H9 (cell line): ENCODE data around the gene HMGXB4. TPM values are rescaled to one million over a fixed set of nuclear protein-coding genes. Genes with fewer than 3 reads are reported as not detected.

ENCODE experiments used
- DNase-seq: peaks from one replicate; pipeline ENCODE4 v3.0.0-alpha.2; 2017
- H2AFZ ChIP-seq: one replicate; pipeline ENCODE4 v1.6.1; 2013; ENCODE audit warnings: mild to moderate bottlenecking, low read length, control low read depth, moderate library complexity
- H2AK5ac ChIP-seq: 2 replicates; pipeline ENCODE4 v1.6.1; 2013; ENCODE audit warnings: low read length, control low read depth, mixed read lengths; ENCODE audit not compliant: insufficient read length
- H2BK120ac ChIP-seq: one replicate; pipeline ENCODE4 v1.6.1; 2013; ENCODE audit warnings: low read depth, mild to moderate bottlenecking, low read length, control low read depth, inconsistent platforms; ENCODE audit not compliant: poor library complexity, severe bottlenecking
- H2BK12ac ChIP-seq: 2 replicates; pipeline ENCODE4 v1.6.1; 2013; ENCODE audit warnings: low read length, control low read depth, mixed read lengths, low read depth; ENCODE audit not compliant: insufficient read length
- H2BK15ac ChIP-seq: 2 replicates; pipeline ENCODE4 v1.6.1; 2013; ENCODE audit warnings: low read depth, low read length, control low read depth
- H2BK20ac ChIP-seq: one replicate; pipeline ENCODE4 v1.6.1; 2013; ENCODE audit warnings: low read depth, mild to moderate bottlenecking, low read length, control low read depth, inconsistent platforms; ENCODE audit not compliant: poor library complexity, severe bottlenecking
- H2BK5ac ChIP-seq: 2 replicates; pipeline ENCODE4 v1.6.1; 2013; ENCODE audit warnings: low read length, control low read depth, mixed read lengths; ENCODE audit not compliant: insufficient read length
- H3K14ac ChIP-seq: 2 replicates; pipeline ENCODE4 v1.6.1; 2013; ENCODE audit warnings: low read length, control low read depth; ENCODE audit not compliant: insufficient read depth
- H3K18ac ChIP-seq: 2 replicates; pipeline ENCODE4 v1.6.1; 2013; ENCODE audit warnings: low read depth, mild to moderate bottlenecking, mixed read lengths, low read length, control low read depth; ENCODE audit not compliant: insufficient read length
- H3K23ac ChIP-seq: 2 replicates; pipeline ENCODE4 v1.6.1; 2013; ENCODE audit warnings: low read length, control low read depth, mixed read lengths, low read depth; ENCODE audit not compliant: insufficient read length
- H3K23me2 ChIP-seq: 2 replicates; pipeline ENCODE4 v1.6.1; 2013; ENCODE audit warnings: low read depth, mild to moderate bottlenecking, mixed read lengths, low read length, control low read depth; ENCODE audit not compliant: insufficient read length, poor library complexity, severe bottlenecking
- H3K27ac ChIP-seq: 2 replicates; pipeline ENCODE4 v1.5.1; 2013; ENCODE audit warnings: low read length, control low read depth, mixed read lengths, low read depth; ENCODE audit not compliant: insufficient read length
- H3K27me3 ChIP-seq: 2 replicates; pipeline ENCODE4 v1.6.1; 2013; ENCODE audit warnings: low read length, control low read depth, inconsistent platforms; ENCODE audit not compliant: insufficient read depth
- H3K4ac ChIP-seq: 2 replicates; pipeline ENCODE4 v1.6.1; 2013; ENCODE audit warnings: low read depth, mild to moderate bottlenecking, control low read depth, inconsistent platforms, low read length, moderate library complexity
- H3K4me1 ChIP-seq: 2 replicates; pipeline ENCODE4 v1.6.1; 2013; ENCODE audit warnings: low read length, control low read depth, inconsistent platforms; ENCODE audit not compliant: insufficient read depth
- H3K4me2 ChIP-seq: 2 replicates; pipeline ENCODE4 v1.6.1; 2013; ENCODE audit warnings: low read length, control low read depth, mixed read lengths; ENCODE audit not compliant: insufficient read length, insufficient read depth
- H3K56ac ChIP-seq: 2 replicates; pipeline ENCODE4 v1.6.1; 2013; ENCODE audit warnings: low read depth, mild to moderate bottlenecking, mixed read lengths, low read length, control low read depth; ENCODE audit not compliant: insufficient read length
- H3K79me1 ChIP-seq: 2 replicates; pipeline ENCODE4 v1.6.1; 2013; ENCODE audit warnings: low read depth, mild to moderate bottlenecking, moderate library complexity, low read length, control low read depth, inconsistent platforms; ENCODE audit not compliant: insufficient read depth, poor library complexity, severe bottlenecking
- H3K79me2 ChIP-seq: 2 replicates; pipeline ENCODE4 v1.6.1; 2013; ENCODE audit warnings: low read length, control low read depth, inconsistent platforms; ENCODE audit not compliant: insufficient read depth
- H3K9ac ChIP-seq: 2 replicates; pipeline ENCODE4 v1.6.1; 2013; ENCODE audit warnings: low read length, control low read depth, mixed read lengths; ENCODE audit not compliant: insufficient read length; ENCODE audit errors: extremely low read depth
- H3K9me3 ChIP-seq: one replicate; pipeline ENCODE4 v1.6.1; 2013; ENCODE audit warnings: low read depth, low read length, inconsistent platforms; ENCODE audit not compliant: control insufficient read depth
- H3T11ph ChIP-seq: one replicate; pipeline ENCODE4 v1.6.1; 2013; ENCODE audit warnings: mild to moderate bottlenecking, low read length, control low read depth, inconsistent platforms
- H4K20me1 ChIP-seq: one replicate; pipeline ENCODE4 v1.6.1; 2013; ENCODE audit not compliant: control insufficient read depth, insufficient read length, insufficient read depth
- H4K5ac ChIP-seq: 2 replicates; pipeline ENCODE4 v1.6.1; 2013; ENCODE audit warnings: low read depth, mild to moderate bottlenecking, mixed read lengths, low read length, control low read depth; ENCODE audit not compliant: insufficient read length
- H4K8ac ChIP-seq: replicated peaks from 2 replicates; pipeline ENCODE4 v1.6.1; 2013; ENCODE audit warnings: low read length, control low read depth, mixed read lengths, low read depth; ENCODE audit not compliant: insufficient read length
- H4K91ac ChIP-seq: 2 replicates; pipeline ENCODE4 v1.6.1; 2013; ENCODE audit warnings: low read depth, mild to moderate bottlenecking, moderate library complexity, mixed read lengths, low read length, control low read depth; ENCODE audit not compliant: insufficient read length
- H3K27ac Mint-ChIP-seq, 3 experiments: 2 replicates in 2 of 3; 3 replicates in 1 of 3; pipeline ENCODE4 v1.8.0; 2020 to 2021; ENCODE audit warnings: mixed read lengths in 3 of 3, mild to moderate bottlenecking in 1 of 3, moderate library complexity in 1 of 3
- H3K27me3 Mint-ChIP-seq: 2 replicates; pipeline ENCODE4 v1.8.0; 2021; ENCODE audit warnings: low read depth, mild to moderate bottlenecking, moderate library complexity, mixed read lengths
- H3K36me3 Mint-ChIP-seq, 3 experiments: 2 replicates in 2 of 3; 3 replicates in 1 of 3; pipeline ENCODE4 v1.8.0; 2020 to 2021; ENCODE audit warnings: low read depth in 3 of 3, mixed read lengths in 3 of 3; ENCODE audit not compliant: insufficient read depth in 1 of 3
- H3K4me1 Mint-ChIP-seq, 2 experiments: 2 replicates each; pipeline ENCODE4 v1.8.0; 2020; ENCODE audit warnings: mixed read lengths in 2 of 2
- H3K4me3 Mint-ChIP-seq, 2 experiments: 2 replicates in 1 of 2; 3 replicates in 1 of 2; pipeline ENCODE4 v1.8.0; 2020 to 2021; ENCODE audit warnings: mild to moderate bottlenecking in 2 of 2, mixed read lengths in 2 of 2, moderate library complexity in 1 of 2
- H3K9me3 Mint-ChIP-seq, 2 experiments: 2 replicates in 1 of 2; 3 replicates in 1 of 2; pipeline ENCODE4 v1.8.0; 2020; ENCODE audit warnings: mild to moderate bottlenecking in 2 of 2, mixed read lengths in 2 of 2, moderate library complexity in 1 of 2
- WGBS: extraction: QIAGEN DNeasy Blood & Tissue Kit; methylation state at CpG from one replicate; pipeline ENCODE4 v1.1.7; 2013; ENCODE audit warnings: missing lambda C conversion rate, low lambda C conversion rate, mixed read lengths; ENCODE audit not compliant: insufficient read length; ENCODE audit errors: extremely low coverage; 5-methylcytosine and 5-hydroxymethylcytosine counted together
- long read RNA-seq: library from polyadenylated mRNA; unstranded; transcript quantifications from one replicate; pipeline ENCODE4 v2.0.0, GENCODE V29; 2020
- total RNA-seq: library from RNA; stranded (reverse); gene quantifications from 2 replicates; pipeline ENCODE4 v1.2.1, GENCODE V29; 2021
- TF ChIP-seq, protein P1 (sequence below): fragments of 200-600 bp; sonication (generic); conservative IDR thresholded peaks from 3 replicates; pipeline ENCODE4 v1.8.0; 2021; ENCODE audit warnings: antibody characterized with exemption, mild to moderate bottlenecking

Gene HMGXB4, protein sequence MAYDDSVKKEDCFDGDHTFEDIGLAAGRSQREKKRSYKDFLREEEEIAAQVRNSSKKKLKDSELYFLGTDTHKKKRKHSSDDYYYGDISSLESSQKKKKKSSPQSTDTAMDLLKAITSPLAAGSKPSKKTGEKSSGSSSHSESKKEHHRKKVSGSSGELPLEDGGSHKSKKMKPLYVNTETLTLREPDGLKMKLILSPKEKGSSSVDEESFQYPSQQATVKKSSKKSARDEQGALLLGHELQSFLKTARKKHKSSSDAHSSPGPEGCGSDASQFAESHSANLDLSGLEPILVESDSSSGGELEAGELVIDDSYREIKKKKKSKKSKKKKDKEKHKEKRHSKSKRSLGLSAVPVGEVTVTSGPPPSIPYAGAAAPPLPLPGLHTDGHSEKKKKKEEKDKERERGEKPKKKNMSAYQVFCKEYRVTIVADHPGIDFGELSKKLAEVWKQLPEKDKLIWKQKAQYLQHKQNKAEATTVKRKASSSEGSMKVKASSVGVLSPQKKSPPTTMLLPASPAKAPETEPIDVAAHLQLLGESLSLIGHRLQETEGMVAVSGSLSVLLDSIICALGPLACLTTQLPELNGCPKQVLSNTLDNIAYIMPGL
- 32.5 and 33.5 TPM in 2 replicates for total RNA-seq
- long read RNA-seq, transcript HMGXB4-204 (5 exons, 1,325 nt): major isoform, 18 of 72 reads
- long read RNA-seq, transcript HMGXB4-203 (4 exons, 1,257 nt): minor isoform, 12 of 72 reads
- long read RNA-seq, partial matches to known transcripts: 31 of 72 reads
- long read RNA-seq, other reads (novel, unspliced or antisense): 11 of 72 reads

DNA sequence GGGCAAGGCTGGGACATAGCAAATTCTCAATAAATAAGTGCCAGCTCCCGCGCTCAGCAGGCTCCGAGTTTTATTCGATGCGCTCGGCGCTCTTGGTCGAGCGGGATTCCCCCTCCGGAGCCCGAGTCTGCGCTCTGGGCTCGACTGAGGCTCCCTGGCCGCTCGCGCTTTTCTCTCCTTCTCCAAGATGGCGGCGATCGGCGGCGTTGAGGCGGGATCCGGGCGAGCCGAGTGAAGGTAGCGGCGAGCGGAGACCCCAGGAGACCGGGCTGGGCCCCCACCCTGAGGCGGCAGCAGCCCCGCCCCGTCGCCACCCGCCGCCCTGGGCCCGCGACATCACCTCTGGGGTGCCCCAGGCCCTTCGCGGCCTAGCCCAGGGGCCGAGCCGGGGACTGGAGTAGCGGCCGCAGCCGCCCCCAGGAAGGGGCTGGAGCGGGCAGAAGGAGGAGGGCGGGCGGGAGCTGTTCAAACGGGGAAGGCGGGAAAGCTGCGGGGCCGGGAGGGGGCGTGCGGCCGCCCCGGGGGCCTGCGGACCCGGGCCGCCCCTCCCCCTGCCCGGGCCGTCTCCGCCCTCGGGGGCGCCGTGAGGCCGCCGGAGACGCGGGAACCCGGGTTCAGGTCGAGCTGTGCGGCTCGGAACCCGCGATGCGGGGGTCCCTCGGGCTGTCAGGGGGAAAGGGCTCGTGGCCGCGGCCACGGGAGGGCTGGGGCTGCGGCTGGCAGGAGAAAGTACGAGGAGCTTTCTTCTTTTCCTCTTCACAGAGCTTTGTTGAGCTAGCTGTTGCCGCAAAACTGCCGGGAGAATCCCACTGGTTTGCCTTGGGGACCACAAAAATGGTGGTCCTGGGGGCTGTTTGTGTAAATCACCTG lies at the start of gene HMGXB4:
Gene HMGXB4, plus strand, starts transcription at position 173 of the 870 bp plus-strand sequence. CDS start 4,898 bp downstream, outside the sequence.
- Histone ChIP-seq H3K18ac (peak within 1 kb of the TSS; percentile 92), H3T11ph (peak within 1 kb of the TSS; percentile 10), H2BK15ac (no peak within 1 kb of the TSS; the same call in 1 of the 2 replicates), H4K91ac (no peak within 1 kb of the TSS), H3K79me1 (no peaks in the 10 kb centered on the region), H3K27ac (no peak within 1 kb of the TSS), H2AK5ac (no peak within 1 kb of the TSS), H3K4ac (no peak within 1 kb of the TSS; the same call in 1 of the 2 replicates), H3K79me2 (peaks cover 6% of the 10 kb centered on the region; the same call in 1 of the 2 replicates), H4K5ac (no peak within 1 kb of the TSS), H3K4me1 (no peaks in the 10 kb centered on the region), H3K27me3 (no peaks in the 10 kb centered on the region), H3K9me3 (no peaks in the 10 kb centered on the region), H2BK20ac (no peak within 1 kb of the TSS), H3K23me2 (peaks cover 11% of the 10 kb centered on the region), H3K23ac (no peak within 1 kb of the TSS), H3K9ac (peak within 1 kb of the TSS; percentile 97), H3K4me2 (peak within 1 kb of the TSS; percentile 100), H3K14ac (peak within 1 kb of the TSS; percentile 94), H4K8ac (no peak within 1 kb of the TSS), H2BK120ac (peak within 1 kb of the TSS; percentile 95), H2BK12ac (peak within 1 kb of the TSS; percentile 76), H4K20me1 (no peaks in the 10 kb centered on the region), H2BK5ac (peak within 1 kb of the TSS; percentile 80), H3K56ac (peak within 1 kb of the TSS; percentile 63), H2AFZ (peak within 1 kb of the TSS; percentile 100)
- DNase-seq: peak; percentile 82
- WGBS: no CpG with 5 or more reads among the region's 84 CpGs
- H3K4me1 Mint-ChIP-seq: peaks cover 24 to 25% of the 10 kb centered on the region in 2 experiments
- no peaks in the 10 kb centered on the region for H3K9me3 Mint-ChIP-seq
- peak within 1 kb of the TSS; percentile 88 to 99 (median 97) for H3K27ac Mint-ChIP-seq
- H3K36me3 Mint-ChIP-seq: peaks cover 5 to 26% (median 24%) of the 10 kb centered on the region in 3 experiments; a peak in 6 of 7 replicates
- TF ChIP-seq, protein P1, sequence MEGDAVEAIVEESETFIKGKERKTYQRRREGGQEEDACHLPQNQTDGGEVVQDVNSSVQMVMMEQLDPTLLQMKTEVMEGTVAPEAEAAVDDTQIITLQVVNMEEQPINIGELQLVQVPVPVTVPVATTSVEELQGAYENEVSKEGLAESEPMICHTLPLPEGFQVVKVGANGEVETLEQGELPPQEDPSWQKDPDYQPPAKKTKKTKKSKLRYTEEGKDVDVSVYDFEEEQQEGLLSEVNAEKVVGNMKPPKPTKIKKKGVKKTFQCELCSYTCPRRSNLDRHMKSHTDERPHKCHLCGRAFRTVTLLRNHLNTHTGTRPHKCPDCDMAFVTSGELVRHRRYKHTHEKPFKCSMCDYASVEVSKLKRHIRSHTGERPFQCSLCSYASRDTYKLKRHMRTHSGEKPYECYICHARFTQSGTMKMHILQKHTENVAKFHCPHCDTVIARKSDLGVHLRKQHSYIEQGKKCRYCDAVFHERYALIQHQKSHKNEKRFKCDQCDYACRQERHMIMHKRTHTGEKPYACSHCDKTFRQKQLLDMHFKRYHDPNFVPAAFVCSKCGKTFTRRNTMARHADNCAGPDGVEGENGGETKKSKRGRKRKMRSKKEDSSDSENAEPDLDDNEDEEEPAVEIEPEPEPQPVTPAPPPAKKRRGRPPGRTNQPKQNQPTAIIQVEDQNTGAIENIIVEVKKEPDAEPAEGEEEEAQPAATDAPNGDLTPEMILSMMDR: peak; percentile 35; the same call in 2 of the 3 replicates
- H3K27me3 Mint-ChIP-seq: peaks cover 7% of the 10 kb centered on the region
- H3K4me3 Mint-ChIP-seq: peak within 1 kb of the TSS; percentile 91 to 97
